SK-N-MC (cell line): Measurements from ENCODE around the gene MRPL24.

Experiments
- EZH2 ChIP-seq: fragments of 200-600 bp; sonication (generic); IDR thresholded peaks from one replicate; pipeline ENCODE4 v1.6.1; 2017; ENCODE audit warnings: antibody characterized with exemption
- FOXP2 ChIP-seq: optimal IDR thresholded peaks from 2 replicates; pipeline ENCODE3; 2011; ENCODE audit warnings: mild to moderate bottlenecking, moderate library complexity; ENCODE audit not compliant: insufficient read depth; ENCODE audit errors: extremely low read length, control extremely low read depth
- POLR2AphosphoS5 ChIP-seq: IDR thresholded peaks from 2 replicates; pipeline ENCODE4 v1.6.1; 2012; ENCODE audit warnings: mild to moderate bottlenecking, low read depth, low read length, borderline replicate concordance

GRCh38 chr1:156709757-156710489 is 31.0 kb downstream of the MRPL24 start:
- TF ChIP-seq EZH2 (no peak), POLR2AphosphoS5 (no peak), FOXP2 (no peak)
